ENCODE data around the gene ZNF609. TPM values are rescaled to one million over a fixed set of nuclear protein-coding genes. Genes with fewer than 3 reads are reported as not detected.

The ZNF609 gene
- total and polyA plus RNA-seq, 4 donors = 5.4 to 46.7 (median 23.6) TPM

GRCh38 chr15:64453689-64454037 is 6.7 kb upstream of the ZNF609 start:
- intact Hi-C loops (cut with DNase I) = no loop called here
- Histone ChIP-seq H3K27me3 (ENCODE audit: control insufficient read depth in 1 of 2, insufficient read depth in 2 of 2, low read length in 1 of 2) (no peaks in the 10 kb centered on the region), H3K4me3 (ENCODE audit: low read length in 2 of 2) (no peak overlapping the region), H3K36me3 (ENCODE audit: control insufficient read depth in 1 of 2, insufficient read depth in 2 of 2, low read length in 1 of 2) (peaks cover 0 to 3% of the 10 kb centered on the region in 2 donors), H3K4me1 (ENCODE audit: control insufficient read depth in 1 of 2, insufficient read depth in 2 of 2, low read length in 2 of 2) (no peaks in the 10 kb centered on the region), H3K9me3 (ENCODE audit: control insufficient read depth, low read length) (no peaks in the 10 kb centered on the region), H3K27ac (ENCODE audit: low read depth in 1 of 2, low read length in 2 of 2) (no peak overlapping the region)
- 93% methylated on average over 1 of the region's 1 CpG for WGBS, 2 donors
- no peak for ATAC-seq (ENCODE audit: low FRiP score)
- no peak for DNase-seq

GRCh38 chr15:64454282-64454681 is 6.1 kb upstream of the ZNF609 start:
- H3K4me1 ChIP-seq (ENCODE audit: control insufficient read depth in 1 of 2, insufficient read depth in 2 of 2, low read length in 2 of 2) = no peaks in the 10 kb centered on the region
- no peaks in the 10 kb centered on the region for H3K27me3 ChIP-seq (ENCODE audit: control insufficient read depth in 1 of 2, insufficient read depth in 2 of 2, low read length in 1 of 2)
- H3K27ac ChIP-seq (ENCODE audit: low read depth in 1 of 2, low read length in 2 of 2) = no peak overlapping the region
- no peaks in the 10 kb centered on the region for H3K9me3 ChIP-seq (ENCODE audit: control insufficient read depth, low read length)
- no peak for ATAC-seq (ENCODE audit: low FRiP score)
- intact Hi-C loops (cut with DNase I) = no loop called here
- peaks cover 0 to 3% of the 10 kb centered on the region in 2 donors for H3K36me3 ChIP-seq (ENCODE audit: control insufficient read depth in 1 of 2, insufficient read depth in 2 of 2, low read length in 1 of 2)
- no peak for DNase-seq
- no peak overlapping the region for H3K4me3 ChIP-seq (ENCODE audit: low read length in 2 of 2)

GRCh38 chr15:64455961-64456371 is 4.4 kb upstream of the ZNF609 start:
- Histone ChIP-seq H3K4me3 (ENCODE audit: low read length in 2 of 2) (no peak overlapping the region), H3K27me3 (ENCODE audit: control insufficient read depth in 1 of 2, insufficient read depth in 2 of 2, low read length in 1 of 2) (no peaks in the 10 kb centered on the region), H3K36me3 (ENCODE audit: control insufficient read depth in 1 of 2, insufficient read depth in 2 of 2, low read length in 1 of 2) (peaks cover 0 to 3% of the 10 kb centered on the region in 2 donors), H3K4me1 (ENCODE audit: control insufficient read depth in 1 of 2, insufficient read depth in 2 of 2, low read length in 2 of 2) (no peaks in the 10 kb centered on the region), H3K27ac (ENCODE audit: low read depth in 1 of 2, low read length in 2 of 2) (no peak overlapping the region), H3K9me3 (ENCODE audit: control insufficient read depth, low read length) (no peaks in the 10 kb centered on the region)
- ATAC-seq (ENCODE audit: low FRiP score) = no peak
- peak in 1 of 2 donors; percentile 73 for DNase-seq
- WGBS, 2 donors = 58 to 61% methylated on average over 3 of the region's 3 CpGs
- intact Hi-C loops (cut with DNase I) = no loop called here

- H3K27ac ChIP-seq (ENCODE audit: low read depth in 1 of 2, low read length in 2 of 2) = no peak overlapping the region
- no peaks in the 10 kb centered on the region for H3K9me3 ChIP-seq (ENCODE audit: control insufficient read depth, low read length)
- intact Hi-C loops (cut with DNase I) = no loop called here
- no peak overlapping the region for H3K4me3 ChIP-seq (ENCODE audit: low read length in 2 of 2)
- H3K27me3 ChIP-seq (ENCODE audit: control insufficient read depth in 1 of 2, insufficient read depth in 2 of 2, low read length in 1 of 2) = no peaks in the 10 kb centered on the region
- peaks cover 0 to under 1% of the 10 kb centered on the region in 2 donors for H3K4me1 ChIP-seq (ENCODE audit: control insufficient read depth in 1 of 2, insufficient read depth in 2 of 2, low read length in 2 of 2)
- ATAC-seq (ENCODE audit: low FRiP score) (no peak), DNase-seq (no peak)
- 83 to 86% methylated on average over 1 of the region's 1 CpG for WGBS, 2 donors
- peaks cover 0 to 3% of the 10 kb centered on the region in 2 donors for H3K36me3 ChIP-seq (ENCODE audit: control insufficient read depth in 1 of 2, insufficient read depth in 2 of 2, low read length in 1 of 2)
Observed at GRCh38 chr15:64456634-64457108, 3.7 kb upstream of the ZNF609 start.

- Histone ChIP-seq H3K27me3 (ENCODE audit: control insufficient read depth in 1 of 2, insufficient read depth in 2 of 2, low read length in 1 of 2) (no peaks in the 10 kb centered on the region), H3K9me3 (ENCODE audit: control insufficient read depth, low read length) (no peaks in the 10 kb centered on the region), H3K4me3 (ENCODE audit: low read length in 2 of 2) (no peak overlapping the region), H3K27ac (ENCODE audit: low read depth in 1 of 2, low read length in 2 of 2) (peak overlapping the region in 1 of 2 donors; percentile 28), H3K36me3 (ENCODE audit: control insufficient read depth in 1 of 2, insufficient read depth in 2 of 2, low read length in 1 of 2) (peaks cover 0 to 3% of the 10 kb centered on the region in 2 donors), H3K4me1 (ENCODE audit: control insufficient read depth in 1 of 2, insufficient read depth in 2 of 2, low read length in 2 of 2) (peaks cover 4 to 11% of the 10 kb centered on the region in 2 donors)
- no peak for ATAC-seq (ENCODE audit: low FRiP score)
- no peak for DNase-seq
- WGBS, 2 donors = 58 to 64% methylated on average over 3 of the region's 3 CpGs
- intact Hi-C loops (cut with DNase I) = no loop called here
Observed at GRCh38 chr15:64459066-64459781, 1.2 kb upstream of the ZNF609 start.

GRCh38 chr15:64460724-64461720 is 644 bp downstream of the ZNF609 start:
- Histone ChIP-seq H3K4me3 (ENCODE audit: low read length in 2 of 2) (peak overlapping the region; percentile 79 to 100), H3K27ac (ENCODE audit: low read depth in 1 of 2, low read length in 2 of 2) (peak overlapping the region in 1 of 2 donors; percentile 56), H3K9me3 (ENCODE audit: control insufficient read depth, low read length) (no peaks in the 10 kb centered on the region), H3K36me3 (ENCODE audit: control insufficient read depth in 1 of 2, insufficient read depth in 2 of 2, low read length in 1 of 2) (peaks cover 0 to 3% of the 10 kb centered on the region in 2 donors), H3K27me3 (ENCODE audit: control insufficient read depth in 1 of 2, insufficient read depth in 2 of 2, low read length in 1 of 2) (no peaks in the 10 kb centered on the region), H3K4me1 (ENCODE audit: control insufficient read depth in 1 of 2, insufficient read depth in 2 of 2, low read length in 2 of 2) (peaks cover 4 to 11% of the 10 kb centered on the region in 2 donors)
- WGBS, 2 donors = 0 to 1% methylated on average over 16 to 56 of the region's 56 CpGs
- ATAC-seq (ENCODE audit: low FRiP score) (peak; percentile 77), DNase-seq (peak; percentile 52 to 78)
- intact Hi-C loops (cut with DNase I) = no loop called here

GRCh38 chr15:64461721-64462162 is 1.4 kb downstream of the ZNF609 start:
- DNase-seq = no peak
- WGBS, 2 donors = 4 to 8% methylated on average over 5 of the region's 5 CpGs
- peak overlapping the region in 1 of 2 donors; percentile 56 for H3K27ac ChIP-seq (ENCODE audit: low read depth in 1 of 2, low read length in 2 of 2)
- peak overlapping the region; percentile 79 to 100 for H3K4me3 ChIP-seq (ENCODE audit: low read length in 2 of 2)
- H3K27me3 ChIP-seq (ENCODE audit: control insufficient read depth in 1 of 2, insufficient read depth in 2 of 2, low read length in 1 of 2) = no peaks in the 10 kb centered on the region
- H3K36me3 ChIP-seq (ENCODE audit: control insufficient read depth in 1 of 2, insufficient read depth in 2 of 2, low read length in 1 of 2) = peaks cover 0 to 2% of the 10 kb centered on the region in 2 donors
- ATAC-seq (ENCODE audit: low FRiP score) = no peak
- peaks cover 4 to 11% of the 10 kb centered on the region in 2 donors for H3K4me1 ChIP-seq (ENCODE audit: control insufficient read depth in 1 of 2, insufficient read depth in 2 of 2, low read length in 2 of 2)
- intact Hi-C loops (cut with DNase I) = no loop called here
- no peaks in the 10 kb centered on the region for H3K9me3 ChIP-seq (ENCODE audit: control insufficient read depth, low read length)

- intact Hi-C loops (cut with DNase I) = no loop called here
- Histone ChIP-seq H3K27me3 (ENCODE audit: control insufficient read depth in 1 of 2, insufficient read depth in 2 of 2, low read length in 1 of 2) (no peaks in the 10 kb centered on the region), H3K27ac (ENCODE audit: low read depth in 1 of 2, low read length in 2 of 2) (no peak overlapping the region), H3K4me1 (ENCODE audit: control insufficient read depth in 1 of 2, insufficient read depth in 2 of 2, low read length in 2 of 2) (peaks cover 4 to 11% of the 10 kb centered on the region in 2 donors), H3K9me3 (ENCODE audit: control insufficient read depth, low read length) (no peaks in the 10 kb centered on the region), H3K36me3 (ENCODE audit: control insufficient read depth in 1 of 2, insufficient read depth in 2 of 2, low read length in 1 of 2) (peaks cover 0 to 2% of the 10 kb centered on the region in 2 donors), H3K4me3 (ENCODE audit: low read length in 2 of 2) (no peak overlapping the region)
- no peak for ATAC-seq (ENCODE audit: low FRiP score)
- no peak for DNase-seq
Observed at GRCh38 chr15:64462492-64462891, 2.1 kb downstream of the ZNF609 start.
